HG02588 (cell line): ENCODE measurements around the gene WEE2.

Experiments used
- ATAC-seq: cut with Tn5 transposase; IDR thresholded peaks from one replicate; pipeline ENCODE4 v1.9.1; 2021; ENCODE audit warnings: mild to moderate bottlenecking, moderate library complexity; ENCODE audit not compliant: unreplicated experiment

WEE2 gene

DNA sequence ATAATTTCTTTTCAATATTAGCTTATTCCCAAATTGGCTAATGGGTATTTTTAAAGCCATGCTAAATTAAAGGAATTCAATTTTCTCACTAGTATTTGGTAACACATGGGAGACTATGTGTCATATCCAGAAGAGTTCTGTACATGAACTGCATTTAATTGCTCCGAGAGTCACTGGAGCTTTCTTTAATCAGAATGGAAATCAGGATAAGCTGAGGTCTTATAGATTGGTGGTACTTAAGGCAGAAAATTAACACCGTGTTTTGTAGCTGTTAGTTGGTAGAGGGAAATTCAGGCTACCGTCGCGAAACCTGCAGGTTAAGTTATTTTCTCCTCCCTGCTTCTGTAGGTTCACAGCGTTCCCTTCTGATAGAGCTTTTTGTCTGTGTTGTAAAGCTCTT lies at the start of gene WEE2:
Gene WEE2, plus strand, starts transcription at position 3 of the 400 bp plus-strand sequence. CDS start 406 bp downstream, outside the sequence.
- no peak for ATAC-seq

DNA sequence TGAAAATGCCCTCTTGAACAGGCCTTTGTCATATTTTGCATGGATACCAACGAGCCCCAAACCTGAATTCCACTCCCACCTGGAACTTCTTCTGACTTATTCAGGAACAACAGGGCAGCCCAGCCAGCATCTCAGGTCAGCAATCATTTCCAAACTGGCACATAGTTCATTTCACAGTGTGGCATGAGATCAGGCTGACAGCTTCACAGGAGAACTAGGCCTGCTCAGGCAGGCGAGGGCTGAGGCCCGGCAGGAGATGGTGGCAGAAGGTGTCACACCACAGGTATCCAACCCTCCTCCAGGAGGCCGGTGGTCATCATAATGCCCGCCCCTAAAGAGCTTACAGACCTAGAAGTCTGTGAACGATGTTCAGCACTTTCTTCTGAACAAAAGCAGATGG lies 48.7 kb upstream of the WEE2 start:
- ATAC-seq, result no peak

DNA sequence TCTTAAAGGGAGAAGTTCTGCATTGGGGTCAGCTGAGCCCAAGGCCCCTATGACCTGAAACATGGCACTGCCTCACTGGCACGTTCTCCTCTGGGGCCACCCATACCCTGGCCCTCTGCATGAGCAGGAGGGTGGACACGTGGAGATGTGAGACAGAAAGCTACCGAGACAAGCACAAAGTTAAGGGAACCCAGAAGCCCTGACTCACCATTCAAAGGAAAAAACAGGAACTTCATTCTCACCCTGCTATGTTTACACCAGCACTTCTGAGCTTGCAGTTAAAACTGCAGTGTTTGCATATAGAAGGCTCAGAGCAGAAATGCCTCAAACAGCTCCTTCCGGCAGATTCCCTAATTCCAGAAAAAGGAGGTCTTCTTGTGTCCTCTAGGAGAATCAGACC lies 47.9 kb upstream of the WEE2 start:
- ATAC-seq, result no peak

DNA sequence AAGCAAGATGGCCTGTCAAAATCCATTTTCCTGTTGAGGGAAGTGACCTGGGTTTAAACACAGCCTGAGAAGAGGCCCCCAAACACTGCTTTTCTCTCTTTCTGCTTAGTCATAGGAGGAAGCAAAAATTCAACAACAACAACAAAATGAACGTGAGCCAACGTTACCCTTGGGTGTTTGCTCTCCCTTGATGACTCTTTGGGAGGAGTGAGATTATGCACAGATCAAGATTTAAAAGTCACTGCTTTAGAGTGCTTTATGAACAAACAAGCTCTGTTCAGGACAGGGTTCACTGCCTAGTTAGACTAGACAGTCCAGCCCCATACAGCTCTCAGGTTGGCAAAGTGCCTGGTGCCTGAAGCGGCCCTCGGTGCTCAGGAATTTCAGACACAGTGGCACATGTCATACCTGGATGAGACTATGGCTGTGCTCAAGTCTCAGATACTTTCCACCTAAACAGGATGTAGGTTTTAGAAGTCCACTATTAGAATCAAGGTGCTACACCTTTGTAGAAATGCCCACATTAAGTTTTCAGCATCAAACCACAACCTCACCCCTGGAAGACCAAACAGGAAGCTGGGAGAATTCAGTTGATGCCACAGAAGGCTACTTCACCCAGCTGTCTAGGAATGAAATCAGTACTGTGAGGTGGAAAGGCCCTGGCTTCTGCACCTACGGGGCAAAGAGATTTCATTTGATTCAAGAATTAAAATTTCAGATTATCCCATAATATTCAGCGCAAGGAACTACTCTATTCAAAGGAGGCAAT lies 44.9 kb upstream of the WEE2 start:
- ATAC-seq, result no peak

DNA sequence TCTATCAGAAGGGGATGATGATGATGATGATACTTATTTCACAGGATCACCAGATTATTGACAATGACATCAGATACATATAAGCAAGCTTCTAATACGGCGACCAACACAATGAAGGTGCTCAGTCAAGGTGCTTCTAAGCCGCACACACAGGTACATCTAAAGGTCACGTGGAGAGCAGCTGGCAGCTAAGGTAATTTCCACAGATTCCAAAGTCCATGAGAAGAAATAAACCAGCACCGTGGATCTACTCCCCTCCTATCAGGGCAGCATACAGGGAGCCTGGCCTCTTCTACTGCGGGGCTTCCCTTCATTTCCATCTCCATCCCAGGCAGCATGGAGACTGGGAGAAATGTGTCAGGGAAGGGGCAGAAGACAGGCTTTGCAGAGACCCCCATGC lies 43.7 kb upstream of the WEE2 start:
- no peak for ATAC-seq

DNA sequence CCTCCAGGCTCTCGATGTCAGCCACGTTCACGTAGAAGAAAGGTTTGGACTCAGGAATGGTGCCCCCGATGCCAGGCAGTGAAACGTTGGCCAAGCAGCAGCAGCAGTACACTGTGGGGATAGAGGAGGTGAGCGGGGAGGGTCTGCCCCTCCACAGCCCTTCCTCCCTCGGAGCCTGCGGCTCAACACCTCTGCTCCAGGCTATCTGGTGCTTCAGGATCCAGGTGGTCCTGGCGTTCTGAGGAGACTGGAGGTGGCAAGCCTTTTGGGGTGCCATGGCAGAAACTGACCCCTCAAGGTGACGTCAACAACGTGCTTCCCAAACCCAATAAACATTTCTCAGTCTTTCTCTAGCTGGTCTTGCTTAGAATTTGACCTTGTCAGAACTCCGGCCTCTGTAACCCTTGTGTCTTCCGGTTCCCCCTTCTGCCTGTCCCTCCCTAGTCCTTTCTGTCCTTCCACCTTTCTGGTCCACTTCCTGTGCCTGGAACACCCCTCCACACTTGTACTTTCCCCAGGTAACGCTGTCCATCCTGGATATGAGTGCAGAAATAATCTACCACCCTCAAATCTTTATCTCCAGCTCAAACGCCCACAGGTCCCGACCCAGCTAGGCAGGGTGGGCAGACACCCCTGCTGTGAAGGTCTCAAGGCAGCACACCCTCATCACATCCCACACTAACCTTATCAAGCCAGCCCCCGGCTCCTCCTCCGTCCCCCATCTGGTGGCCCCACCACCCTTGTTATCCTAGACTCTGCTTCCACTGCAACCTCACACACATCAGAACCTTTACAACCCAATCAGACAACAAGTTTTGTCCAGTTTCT lies 42.7 kb upstream of the WEE2 start:
- ATAC-seq, result no peak

DNA sequence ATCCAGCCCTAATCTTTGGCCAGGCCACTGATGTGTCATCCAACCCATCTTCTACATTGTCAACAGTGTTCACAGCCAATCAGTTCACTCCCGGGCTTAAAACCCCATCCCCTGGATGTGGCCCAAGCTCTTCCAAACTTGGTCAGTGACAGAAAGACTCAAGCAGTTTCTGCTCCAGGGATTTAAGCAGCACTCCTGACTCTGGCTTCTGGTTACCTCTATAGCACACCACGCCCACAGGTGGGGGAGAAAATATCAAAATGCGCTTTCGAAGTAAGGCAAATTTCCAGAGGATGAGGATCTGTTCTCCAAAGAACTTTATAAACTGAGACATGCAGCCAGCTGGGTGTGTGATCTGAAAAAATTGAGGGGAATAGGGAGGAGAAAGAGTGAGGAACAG lies 42.1 kb upstream of the WEE2 start:
- ATAC-seq, result no peak

DNA sequence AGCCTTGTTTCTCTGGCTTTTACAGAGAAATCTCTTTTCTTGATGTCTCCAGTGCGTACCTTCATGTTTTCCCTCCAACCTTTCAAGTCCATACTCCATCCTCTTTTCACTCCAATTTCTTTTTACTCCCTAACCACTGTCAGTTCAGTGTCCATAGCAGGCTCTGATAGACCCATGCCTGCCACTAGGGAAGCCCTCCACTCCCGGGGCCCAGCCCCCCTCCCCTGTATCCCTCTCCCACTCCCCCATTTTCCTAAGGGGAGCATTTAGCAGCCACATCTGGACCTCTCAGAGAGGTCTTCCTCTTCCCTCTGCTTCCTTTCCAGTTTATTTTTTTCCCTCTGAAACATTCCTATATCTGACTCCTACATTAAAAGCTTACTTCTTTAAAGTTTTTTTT lies 39.3 kb upstream of the WEE2 start:
- ATAC-seq, result no peak

DNA sequence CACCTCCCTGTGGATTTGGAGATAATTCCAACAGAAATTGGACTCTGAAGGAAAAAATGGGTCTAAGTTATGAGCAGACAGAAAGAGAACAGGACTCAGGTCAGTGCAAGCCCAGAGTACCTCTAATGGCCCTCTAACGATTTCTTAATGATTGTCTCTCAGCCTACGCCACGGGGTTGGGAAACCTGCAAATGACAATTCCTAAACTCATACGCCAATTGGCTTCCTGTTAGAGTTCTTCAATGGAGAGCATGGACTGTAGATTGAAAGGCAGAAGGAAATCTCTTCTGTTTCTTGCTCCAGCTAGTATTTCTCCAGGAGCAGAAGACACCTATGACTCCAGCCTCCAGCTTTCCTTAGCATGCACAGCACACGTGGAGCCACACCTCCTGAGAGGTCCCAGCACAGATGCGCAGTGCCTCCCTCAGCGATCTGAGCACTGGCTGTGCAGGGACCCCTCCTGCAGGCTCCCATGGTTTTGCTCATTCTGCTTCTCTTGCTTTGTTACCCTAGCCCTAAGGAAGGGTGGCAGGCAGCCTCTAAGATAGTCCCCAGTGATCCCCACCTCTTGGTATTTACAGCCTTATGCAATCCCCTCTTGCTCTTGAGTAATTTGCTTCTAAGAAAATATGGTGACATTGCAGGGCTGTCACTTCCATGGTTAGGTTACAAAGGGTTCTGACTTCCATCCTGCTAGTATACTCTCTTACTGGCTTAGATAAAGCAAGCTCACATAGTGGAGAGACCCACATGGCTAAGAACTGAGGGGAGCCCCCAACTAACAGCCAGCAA lies 36.3 kb upstream of the WEE2 start:
- no peak for ATAC-seq

DNA sequence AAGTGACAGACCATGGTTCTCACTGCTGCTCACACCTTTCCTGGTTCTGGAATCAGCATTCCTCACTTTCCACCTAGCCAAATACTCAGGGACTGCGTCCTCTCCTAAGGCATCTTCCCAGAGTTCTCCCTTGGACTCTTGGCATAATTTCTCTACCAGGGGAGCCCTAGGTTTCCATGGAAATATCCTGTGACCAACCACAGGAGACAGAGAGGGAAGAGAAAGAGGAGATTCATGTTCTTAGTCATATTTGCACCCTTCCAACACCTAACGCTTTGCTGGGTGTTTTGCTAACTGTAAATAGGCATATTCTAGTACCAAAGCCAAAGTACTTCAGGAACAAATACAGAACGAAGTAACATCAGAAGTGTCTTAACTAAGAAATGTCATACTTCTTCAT lies 34.8 kb upstream of the WEE2 start:
- no peak for ATAC-seq

DNA sequence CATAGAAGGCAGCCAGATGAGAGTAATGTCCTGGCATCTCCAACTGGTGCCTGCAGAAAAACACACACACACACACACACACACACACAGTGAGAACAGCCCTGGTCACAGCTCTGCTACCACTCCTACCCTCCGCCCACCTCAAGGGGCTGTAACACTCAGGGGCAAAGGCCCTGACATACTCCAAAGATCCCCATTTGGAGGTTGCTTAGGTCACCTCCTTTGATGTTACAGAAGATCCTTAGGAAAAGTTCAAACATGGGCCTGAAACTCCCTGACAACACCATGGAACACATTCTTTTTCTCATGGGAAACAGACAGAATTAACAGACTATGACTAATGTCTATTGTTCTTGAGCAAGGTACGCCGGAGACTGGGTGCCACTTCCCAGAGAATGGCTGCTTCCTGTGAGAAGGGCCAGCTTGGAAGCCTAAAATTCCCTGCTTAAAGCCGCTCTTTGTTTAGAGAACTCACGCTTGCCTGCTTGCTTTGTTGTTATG lies 33.9 kb upstream of the WEE2 start:
- ATAC-seq, result no peak

DNA sequence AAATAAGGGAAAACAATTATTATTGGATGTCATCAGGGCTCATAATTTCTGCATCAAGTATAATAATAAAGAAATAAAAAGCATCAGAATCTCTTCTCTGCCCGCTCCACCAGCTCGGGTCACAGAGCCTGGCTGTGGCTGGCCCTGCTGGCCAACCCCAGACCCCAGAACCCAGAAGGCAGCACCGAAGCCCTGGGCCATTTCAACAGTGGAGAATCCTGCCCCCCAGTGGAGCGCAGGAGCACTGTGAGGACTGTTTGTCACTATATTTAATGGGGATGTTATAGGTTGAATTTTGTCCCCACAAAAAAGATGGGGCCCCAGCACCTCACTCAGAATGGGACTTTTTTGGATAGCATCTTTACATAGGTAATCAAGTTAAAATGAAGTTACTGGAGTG lies 33.5 kb upstream of the WEE2 start:
- ATAC-seq, result no peak

DNA sequence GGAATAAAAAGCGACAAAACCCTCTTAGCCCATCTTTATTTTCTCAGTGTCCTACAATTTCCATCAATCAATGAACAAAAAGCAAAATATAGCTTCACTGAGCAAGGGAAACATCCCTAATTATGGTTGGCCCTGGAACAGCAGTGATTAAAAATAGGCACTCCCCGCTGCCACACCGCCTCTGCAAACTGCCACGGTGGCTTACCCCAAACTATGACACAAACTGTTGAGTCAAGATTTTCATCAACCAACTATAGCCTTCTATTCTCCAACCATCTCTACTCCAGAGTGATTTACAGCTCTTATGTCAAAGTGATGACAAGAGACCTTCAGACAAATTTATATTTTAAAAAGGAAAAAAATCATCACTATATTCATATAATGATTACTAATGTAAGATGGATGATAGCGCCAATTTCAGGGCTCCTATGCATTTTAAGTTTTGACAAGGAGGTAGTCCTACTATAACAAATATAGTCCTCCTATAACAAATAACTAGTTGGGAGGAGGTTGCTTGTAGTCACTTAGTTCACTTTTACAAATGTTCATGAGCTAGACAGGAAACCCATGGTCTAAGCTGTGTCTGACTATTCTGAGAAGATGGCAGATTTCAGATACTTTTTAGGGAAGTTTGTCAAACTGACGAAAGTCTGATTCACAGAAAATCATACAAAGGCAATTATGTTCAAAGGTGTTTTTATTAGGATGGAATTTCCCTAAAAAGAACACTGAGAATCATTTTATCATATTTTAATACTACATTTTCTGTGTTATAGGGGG lies 32.5 kb upstream of the WEE2 start:
- no peak for ATAC-seq

DNA sequence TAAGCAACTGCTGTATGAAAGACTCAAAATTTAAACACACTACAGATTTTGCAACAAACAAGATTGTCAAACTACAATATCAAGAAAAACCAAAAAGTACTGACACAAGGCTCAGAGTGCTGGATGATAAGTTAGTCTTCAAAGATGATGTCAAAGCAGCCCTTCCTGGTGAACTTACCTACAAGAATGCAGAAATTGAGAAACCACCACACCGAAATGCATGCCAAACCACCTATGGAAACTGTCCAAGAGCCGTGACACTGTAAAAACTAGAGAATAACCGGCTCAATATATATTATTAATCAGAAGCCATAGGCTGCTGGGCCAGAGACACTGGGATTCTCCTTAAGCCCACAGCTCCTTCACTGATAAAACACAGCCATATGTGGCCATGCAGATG lies 31.5 kb upstream of the WEE2 start:
- no peak for ATAC-seq

DNA sequence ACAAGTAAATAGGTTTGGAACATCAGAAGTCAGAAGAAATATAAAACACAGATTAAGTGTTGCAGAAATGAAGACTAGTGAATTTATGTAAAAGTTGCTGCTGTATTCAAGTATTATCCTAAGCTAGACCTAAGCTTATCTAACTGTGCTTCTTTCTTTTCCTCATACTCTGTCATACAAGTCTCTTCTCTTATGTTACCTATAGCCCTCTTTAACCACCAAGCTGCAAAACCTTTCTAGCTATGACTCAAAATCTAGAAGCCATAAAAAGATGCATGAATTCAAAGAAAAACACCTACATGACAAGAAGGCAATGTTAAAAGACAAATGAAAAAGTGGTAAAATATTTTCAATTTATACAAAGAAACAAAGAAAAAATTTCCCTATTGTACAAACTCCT lies 29.1 kb upstream of the WEE2 start:
- ATAC-seq, result no peak

DNA sequence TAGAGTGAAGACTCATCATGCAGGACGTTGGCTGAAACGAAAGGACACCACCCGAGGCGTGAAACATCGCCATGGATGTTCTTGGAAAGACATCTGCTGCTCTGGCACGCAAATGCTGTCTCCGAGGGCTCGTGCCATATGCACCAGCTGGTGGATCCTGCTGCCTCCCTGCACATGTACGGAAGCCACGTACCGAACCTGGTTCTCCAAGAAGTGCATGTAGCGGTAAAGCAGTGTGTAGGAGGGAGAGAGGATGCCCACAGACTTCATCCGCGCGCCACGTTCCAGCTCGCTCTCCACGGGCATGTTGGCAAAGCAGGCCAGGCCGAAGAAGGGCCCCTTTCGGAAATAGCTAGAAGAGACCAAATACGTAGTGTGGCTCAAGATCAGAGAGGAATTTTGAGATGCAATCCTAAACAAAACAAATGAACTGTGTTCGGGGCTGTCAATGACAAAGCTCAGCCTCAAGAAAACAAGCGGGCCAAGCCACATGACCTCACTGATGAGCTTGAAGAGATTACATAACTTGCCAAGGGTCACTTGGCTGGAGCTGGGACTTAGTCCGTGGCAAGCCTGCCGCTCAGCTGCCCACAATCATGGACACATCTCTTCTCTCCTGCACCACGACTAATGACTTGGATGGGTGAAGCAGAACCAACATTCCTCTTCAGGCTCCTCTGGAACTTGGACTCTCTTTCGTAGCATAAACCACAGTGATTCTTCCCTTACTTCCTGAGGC lies 22.7 kb upstream of the WEE2 start:
- ATAC-seq, result no peak

DNA sequence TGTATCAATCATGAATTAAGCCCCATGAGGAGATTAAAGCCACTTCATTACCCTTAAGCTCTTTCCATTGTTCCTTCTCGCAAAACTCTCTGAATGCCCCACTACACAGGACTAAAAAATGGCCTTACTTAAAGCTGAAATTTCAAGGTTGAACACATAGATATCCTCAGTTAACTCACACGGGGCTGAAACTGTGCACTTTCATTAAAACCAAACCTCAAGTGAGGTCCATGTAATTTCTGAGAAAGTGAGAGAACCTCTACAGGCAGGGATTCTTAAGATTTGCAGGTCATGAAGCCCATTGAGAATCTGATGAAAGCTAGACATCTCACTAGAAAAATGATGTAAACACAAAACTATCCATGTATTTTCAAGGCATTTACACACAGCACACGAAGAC lies 22.1 kb upstream of the WEE2 start:
- no peak for ATAC-seq

DNA sequence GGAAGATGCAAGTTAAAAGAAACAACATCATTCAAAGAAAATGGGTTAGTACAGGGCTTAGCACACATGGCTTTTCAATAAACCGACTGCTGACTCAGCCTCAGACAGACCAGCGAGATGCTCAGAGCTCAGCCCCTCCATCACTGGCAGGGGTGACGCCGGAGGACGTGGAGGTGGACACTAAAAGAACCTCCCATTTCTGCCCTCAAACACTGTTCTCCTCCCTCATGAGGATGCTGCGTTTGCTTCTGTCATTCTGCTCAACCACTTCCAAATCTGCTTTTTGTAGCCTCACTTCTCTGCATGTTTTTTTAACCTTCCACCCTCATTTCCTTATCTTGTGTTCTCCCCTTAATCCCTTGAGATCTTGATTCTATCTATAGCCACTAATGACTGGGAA lies 21.5 kb upstream of the WEE2 start:
- ATAC-seq, result no peak

DNA sequence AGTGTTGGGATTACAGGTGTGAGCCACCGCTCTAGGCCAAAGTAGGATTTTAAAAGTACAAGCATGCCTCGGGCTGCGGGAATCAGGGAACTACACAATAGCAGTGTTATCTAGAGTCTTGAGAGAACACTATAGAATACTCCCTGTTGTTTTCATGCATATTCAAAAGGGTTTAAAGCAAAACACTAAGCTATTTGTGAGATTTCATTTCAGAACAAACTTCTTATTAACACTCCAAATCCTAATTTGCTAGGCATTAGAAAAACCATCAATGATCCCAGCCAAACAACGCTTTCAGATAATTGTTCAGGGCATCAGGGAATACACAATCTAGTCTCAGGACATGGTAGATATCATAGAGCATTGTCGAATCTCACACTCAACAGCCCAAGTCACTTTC lies 20.1 kb upstream of the WEE2 start:
- no peak for ATAC-seq
